ENCODE results near the gene CDC42EP5.

CDC42EP5 gene

GRCh38 chr19:54426291-54426931 lies 46.7 kb downstream of the CDC42EP5 start:
- no peak for DNase-seq (ENCODE audit: low read depth in 2 of 2)

DNA sequence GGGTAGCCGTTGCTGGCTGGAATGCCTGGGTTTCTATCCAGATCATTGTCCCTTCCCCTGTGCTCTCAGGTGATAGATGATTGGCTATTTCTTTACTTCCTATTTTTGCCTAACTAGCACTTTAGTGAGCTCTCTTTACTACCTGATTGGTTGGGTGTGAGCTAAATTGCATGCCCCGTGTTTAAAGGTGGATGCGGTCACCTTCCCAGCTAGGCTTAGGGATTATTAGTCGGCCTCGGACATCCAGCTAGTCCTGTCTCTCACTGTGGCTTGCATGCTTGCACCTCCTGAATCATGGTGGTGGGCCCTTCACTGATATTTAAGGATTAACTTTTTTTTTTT lies 47.7 kb downstream of the CDC42EP5 start:
- DNase-seq (ENCODE audit: low read depth in 2 of 2) = no peak

- no peak for DNase-seq (ENCODE audit: low read depth in 2 of 2)
These were observed 48.3 kb downstream of the CDC42EP5 start for GRCh38 chr19:54424660-54425381.

DNA sequence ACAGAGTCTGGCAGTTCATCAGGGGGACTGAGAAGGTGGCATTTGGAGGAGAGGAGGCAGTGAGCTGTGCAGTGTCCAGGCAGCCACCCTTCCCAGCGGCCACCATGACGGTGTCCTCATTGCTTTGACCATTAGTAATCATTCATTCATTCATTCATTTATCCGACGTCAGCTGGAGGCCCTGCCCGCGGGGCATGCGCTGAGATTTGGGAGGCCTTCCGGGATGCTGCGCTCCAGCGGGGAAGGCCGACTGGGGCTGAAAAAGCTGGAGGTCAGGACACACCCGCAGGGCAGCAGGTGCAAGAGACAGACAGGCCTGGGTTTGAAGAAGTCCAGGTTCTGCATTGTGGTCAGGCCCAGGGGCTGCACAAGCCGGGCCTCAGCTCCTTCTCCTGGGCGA lies 48.9 kb downstream of the CDC42EP5 start:
- no peak for DNase-seq (ENCODE audit: low read depth in 2 of 2)

DNA sequence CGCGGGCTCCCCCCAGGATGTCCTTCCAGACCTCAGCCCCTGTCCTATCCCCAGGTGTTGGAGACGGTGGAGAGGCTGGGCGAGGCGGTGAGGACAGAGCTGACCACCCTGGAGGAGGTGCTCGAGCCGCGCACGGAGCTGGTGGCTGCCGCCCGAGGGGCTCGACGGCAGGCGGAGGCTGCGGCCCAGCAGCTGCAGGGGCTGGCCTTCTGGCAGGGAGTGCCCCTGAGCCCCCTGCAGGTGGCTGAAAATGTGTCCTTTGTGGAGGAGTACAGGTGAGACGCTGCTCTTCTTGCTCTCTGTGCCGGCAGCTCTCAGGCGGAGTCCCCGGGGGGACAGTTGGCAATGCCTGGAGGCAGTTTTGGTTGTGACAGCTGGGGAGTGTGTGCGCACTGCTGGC lies 51.0 kb downstream of the CDC42EP5 start:
- DNase-seq (ENCODE audit: low read depth in 2 of 2) = no peak

DNA sequence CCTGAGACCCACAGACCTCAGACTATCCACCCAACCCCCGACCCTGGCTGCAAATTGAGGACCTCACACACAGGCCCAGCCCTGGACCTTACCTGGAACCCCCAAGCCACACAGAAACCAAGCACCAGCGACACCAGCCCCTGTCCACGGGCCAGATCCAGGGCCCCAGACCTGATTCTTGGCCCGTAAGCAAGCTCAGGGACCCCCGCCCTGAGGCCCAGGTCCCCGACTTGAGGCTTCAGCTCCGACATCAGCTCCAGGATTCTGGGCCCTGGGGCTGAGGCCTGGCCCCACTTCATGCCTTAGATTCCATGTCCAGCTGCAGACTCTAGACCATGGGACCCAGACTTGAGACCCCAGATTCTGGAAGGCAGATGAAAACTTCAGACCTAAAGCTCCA lies 51.6 kb downstream of the CDC42EP5 start:
- no peak for DNase-seq (ENCODE audit: low read depth in 2 of 2)

DNA sequence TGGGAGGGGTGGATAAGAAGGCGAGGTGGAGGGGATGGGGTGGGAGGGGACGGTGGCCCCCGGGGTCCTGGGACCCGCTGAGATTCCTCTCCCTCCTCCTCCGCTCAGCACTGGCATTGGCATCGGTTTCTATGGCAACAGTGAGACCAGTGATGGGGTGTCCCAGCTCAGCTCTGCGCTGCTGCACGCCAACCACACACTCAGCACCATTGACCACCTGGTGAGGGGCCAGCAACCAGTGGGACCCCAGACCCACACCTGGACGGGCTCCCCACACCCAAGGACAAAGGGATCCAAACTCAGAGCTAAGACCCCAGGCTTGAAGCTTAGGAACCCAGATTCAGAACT lies 52.0 kb downstream of the CDC42EP5 start:
- DNase-seq (ENCODE audit: low read depth in 2 of 2) = no peak

- DNase-seq (ENCODE audit: low read depth in 2 of 2) = no peak
These were observed 52.5 kb downstream of the CDC42EP5 start for GRCh38 chr19:54420383-54421168.

- DNase-seq (ENCODE audit: low read depth in 2 of 2) = no peak
These were observed 53.1 kb downstream of the CDC42EP5 start for GRCh38 chr19:54420068-54420382.

DNA sequence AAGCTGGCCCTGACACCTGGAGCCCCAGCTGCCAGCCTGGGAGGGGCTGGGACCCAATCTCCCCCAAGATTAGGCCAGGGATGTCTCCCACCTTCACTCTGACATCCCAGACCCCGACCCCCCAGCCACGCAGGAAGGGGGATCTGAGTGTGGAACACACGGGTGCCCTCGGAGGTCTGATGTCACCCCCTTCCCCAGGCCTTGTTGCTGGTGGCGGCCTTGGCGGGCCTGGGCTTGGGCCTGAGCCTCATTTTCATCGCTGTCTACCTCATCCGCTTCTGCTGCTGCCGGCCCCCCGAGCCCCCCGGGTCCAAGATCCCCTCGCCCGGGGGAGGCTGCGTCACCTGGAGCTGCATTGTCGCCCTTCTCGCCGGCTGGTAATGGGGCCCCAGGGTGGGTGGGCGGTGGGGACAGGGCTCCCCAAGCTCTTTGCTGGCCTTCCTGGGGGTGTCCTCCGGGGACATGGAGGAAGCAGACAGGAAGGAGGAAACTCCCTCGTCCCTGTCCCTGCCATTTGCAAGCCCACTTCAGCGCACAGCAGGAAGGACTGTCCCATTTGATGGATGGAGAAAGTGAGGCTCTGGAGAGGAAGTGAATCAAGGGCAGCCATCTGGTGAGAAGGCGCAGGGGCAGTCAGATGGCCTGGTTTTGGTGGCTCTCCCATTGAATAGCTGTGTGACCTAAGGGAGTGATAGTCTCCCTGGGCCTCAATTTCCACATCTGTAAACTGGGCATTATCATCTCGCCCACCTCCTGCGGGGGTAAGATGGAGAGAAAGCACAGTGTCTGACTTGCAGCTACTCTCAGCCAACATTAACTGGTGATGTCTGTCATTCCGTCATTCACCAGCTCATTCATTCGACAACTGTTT lies 53.9 kb downstream of the CDC42EP5 start:
- DNase-seq (ENCODE audit: low read depth in 2 of 2) = no peak

- DNase-seq (ENCODE audit: low read depth in 2 of 2) = no peak
These were observed 54.8 kb downstream of the CDC42EP5 start for GRCh38 chr19:54418030-54418929.

DNA sequence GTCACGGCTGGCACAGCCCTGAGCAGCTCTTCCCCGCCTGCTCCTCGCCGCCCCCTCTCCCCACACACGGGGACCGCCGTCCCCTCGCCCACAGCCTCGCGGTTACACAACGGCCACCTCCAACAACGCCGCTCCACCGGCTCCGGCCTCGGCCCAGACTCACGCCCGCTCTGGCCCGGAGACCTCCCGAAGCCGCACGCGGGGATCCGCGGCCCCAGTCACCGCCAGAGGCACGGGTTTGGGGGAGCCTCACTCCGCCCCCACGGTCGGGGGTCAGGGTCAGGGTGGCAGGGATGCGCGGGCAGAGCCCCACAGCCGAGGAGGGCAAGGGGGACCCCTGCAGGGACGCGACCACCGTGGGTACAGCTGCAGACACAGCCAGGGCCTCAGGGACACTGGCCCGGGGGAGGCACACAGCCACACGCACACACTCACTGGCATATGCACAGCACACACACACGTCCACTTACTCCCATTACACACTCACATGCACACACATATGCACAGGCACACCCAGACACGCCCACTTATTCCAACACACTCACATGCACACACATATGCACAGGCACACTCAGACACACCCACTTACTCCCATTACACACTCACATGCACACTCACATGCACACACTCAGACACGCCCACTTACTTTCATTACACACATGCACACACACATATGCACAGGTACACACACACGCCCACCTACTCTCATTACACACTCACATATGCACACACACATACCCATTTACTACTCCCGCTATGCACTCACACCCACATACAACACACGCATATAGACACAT lies 56.2 kb downstream of the CDC42EP5 start:
- no peak for DNase-seq (ENCODE audit: low read depth in 2 of 2)

DNA sequence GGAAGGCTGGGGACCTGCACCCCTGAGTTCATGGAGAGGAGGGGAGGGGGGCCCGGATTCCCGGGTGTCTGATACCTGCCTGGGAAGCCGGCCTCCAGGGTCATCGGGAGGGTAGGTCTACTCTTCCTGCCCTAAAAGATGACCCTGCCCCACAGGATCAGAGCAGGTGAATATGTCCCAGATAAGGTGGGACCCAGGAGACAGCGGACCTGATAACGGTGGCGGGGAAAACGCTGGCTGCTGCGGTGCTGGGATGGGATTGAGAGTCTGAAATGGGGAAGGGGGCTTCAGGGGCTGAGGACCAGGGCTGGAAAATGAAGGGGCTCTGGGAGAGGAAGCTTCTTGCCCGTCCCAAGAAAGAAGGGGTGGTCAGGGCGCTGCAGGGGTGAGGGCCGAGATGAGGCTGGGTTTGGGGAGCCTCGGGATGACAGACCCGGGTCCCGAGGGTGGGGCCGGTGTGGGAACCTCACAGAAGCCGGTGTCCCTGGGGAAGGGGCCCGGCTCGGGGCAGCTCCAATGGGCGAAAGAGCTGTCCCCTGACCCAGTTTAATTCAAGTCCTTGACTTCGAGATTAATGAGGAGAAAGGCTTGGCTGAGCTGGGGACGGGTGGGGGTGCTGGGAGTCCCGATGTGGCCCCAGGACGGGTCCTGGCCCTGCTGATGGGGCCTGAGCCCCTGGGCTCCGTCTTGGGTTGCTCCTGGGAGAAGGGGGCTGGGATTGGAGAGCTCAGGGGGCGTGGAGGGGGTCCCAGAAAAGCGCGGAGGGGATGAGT lies 57.0 kb downstream of the CDC42EP5 start:
- DNase-seq (ENCODE audit: low read depth in 2 of 2) = no peak

GRCh38 chr19:54415208-54415900 lies 57.7 kb downstream of the CDC42EP5 start, which contains the start of gene TTYH1:
TTYH1 (plus strand) TSS chr19:54415464; CDS start chr19:54415553, 89 bp downstream.
- no peak for DNase-seq (ENCODE audit: low read depth in 2 of 2)
